Stimulated activated CD4-positive, alpha-beta T cell treated with anti-CD3 and anti-CD28 coated beads, Interleukin-12 subunit alpha, Interleukin-12 subunit beta, amount 100 ng/mL, for 24 hours (primary cell): ENCODE measurements around the gene ASB2.

Experiments
- DNase-seq, 2 experiments: peaks; one replicate each; pipeline ENCODE4 v3.0.0-alpha.2; 2020; ENCODE audit warnings: low read depth in 2 of 2

Gene ASB2

GRCh38 chr14:94000267-94000666 is 23.9 kb upstream of the ASB2 start:
- DNase-seq, result no peak

- DNase-seq, result no peak
These were observed 23.2 kb upstream of the ASB2 start for GRCh38 chr14:93999573-93999972.

GRCh38 chr14:93998871-93999403 is 22.6 kb upstream of the ASB2 start:
- DNase-seq, result no peak

GRCh38 chr14:93997916-93998870 is 21.8 kb upstream of the ASB2 start:
- DNase-seq, result no peak

- DNase-seq, result no peak
These were observed 20.7 kb upstream of the ASB2 start, which contains the start of gene CCDC197 for GRCh38 chr14:93997082-93997481. Gene CCDC197, plus strand, starts transcription at chr14:93997301. Its CDS starts 831 bp downstream, at chr14:93998132.

- no peak for DNase-seq
These were observed 19.8 kb upstream of the ASB2 start for GRCh38 chr14:93996130-93996695.

GRCh38 chr14:93994919-93995682 is 18.7 kb upstream of the ASB2 start:
- peak; percentile 47 to 57 for DNase-seq

GRCh38 chr14:93993382-93993781 is 17.0 kb upstream of the ASB2 start:
- DNase-seq, result no peak

GRCh38 chr14:93991649-93992048 is 15.3 kb upstream of the ASB2 start:
- DNase-seq, result no peak

- DNase-seq, result no peak
These were observed 14.8 kb upstream of the ASB2 start for GRCh38 chr14:93991212-93991611.

GRCh38 chr14:93989939-93990338 is 13.6 kb upstream of the ASB2 start:
- no peak for DNase-seq

- DNase-seq, result no peak
These were observed 11.6 kb upstream of the ASB2 start for GRCh38 chr14:93987815-93988476.

GRCh38 chr14:93987376-93987775 is 11.0 kb upstream of the ASB2 start:
- DNase-seq, result no peak

- no peak for DNase-seq
These were observed 10.6 kb upstream of the ASB2 start for GRCh38 chr14:93986955-93987354.

- no peak for DNase-seq
These were observed 8.6 kb upstream of the ASB2 start for GRCh38 chr14:93984987-93985410.

- no peak for DNase-seq
These were observed 7.7 kb upstream of the ASB2 start for GRCh38 chr14:93984070-93984469.

- no peak for DNase-seq
These were observed 6.0 kb upstream of the ASB2 start for GRCh38 chr14:93982230-93983007.

- DNase-seq, result no peak
These were observed 5.2 kb upstream of the ASB2 start for GRCh38 chr14:93981316-93982229.

GRCh38 chr14:93980456-93981201 is 4.3 kb upstream of the ASB2 start:
- no peak for DNase-seq
